ENCODE measurements around the gene DUSP14. TPM values are rescaled to one million over a fixed set of nuclear protein-coding genes. Genes with fewer than 3 reads are reported as not detected.
"Not testable (repeated sequence)": the region's sequence is repeated elsewhere in the genome, so short reads cannot be mapped to it uniquely, and the experiment has no call there.

Gene DUSP14
- polyA plus RNA-seq, 1 experiment = 76.7 TPM

DNA sequence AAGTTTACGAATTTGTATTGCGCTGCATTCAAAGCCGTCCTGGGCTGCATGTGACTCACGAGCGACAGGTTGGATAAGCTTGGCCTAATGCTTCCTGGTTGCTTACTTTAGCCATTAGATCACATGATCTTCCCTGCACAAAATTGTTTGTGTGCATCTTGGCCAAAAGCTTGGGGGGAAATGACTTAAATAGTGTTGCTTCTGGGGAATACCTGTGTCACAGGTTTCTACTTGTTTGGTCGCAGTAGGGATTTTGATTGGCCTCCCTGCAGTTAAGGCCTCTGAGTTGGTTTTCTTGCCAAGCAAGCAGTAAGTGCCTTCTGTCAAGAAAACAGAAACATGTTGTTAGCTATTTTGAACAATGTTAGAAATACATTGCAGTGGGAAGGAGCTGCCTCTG, 39.6 kb upstream of the DUSP14 start:
- H3K27me3 ChIP-seq (ENCODE audit: control insufficient read depth, insufficient read depth, low read length) = no peaks in the 10 kb centered on the region
- ChIA-PET CTCF (interaction anchor here (2.6 kb wide), 1 partner anchor 12 kb away, joined by 12 read pairs; no protein-coding TSS in a partner anchor), POLR2A (no interaction called here)
- no peak overlapping the region for H3K4me3 ChIP-seq (ENCODE audit: low read depth, low read length)
- no peak for DNase-seq (ENCODE audit: low read depth, low spot score)
- no peak overlapping the region for H3K27ac ChIP-seq (ENCODE audit: low read depth, low read length)
- no peak for TF ChIP-seq CTCF (IDR thresholded peaks at IDR 0.05; ENCODE audit: low read depth, low read length)
- no peaks in the 10 kb centered on the region for H3K9me3 ChIP-seq (ENCODE audit: control insufficient read depth, insufficient read depth, low read length)

DNA sequence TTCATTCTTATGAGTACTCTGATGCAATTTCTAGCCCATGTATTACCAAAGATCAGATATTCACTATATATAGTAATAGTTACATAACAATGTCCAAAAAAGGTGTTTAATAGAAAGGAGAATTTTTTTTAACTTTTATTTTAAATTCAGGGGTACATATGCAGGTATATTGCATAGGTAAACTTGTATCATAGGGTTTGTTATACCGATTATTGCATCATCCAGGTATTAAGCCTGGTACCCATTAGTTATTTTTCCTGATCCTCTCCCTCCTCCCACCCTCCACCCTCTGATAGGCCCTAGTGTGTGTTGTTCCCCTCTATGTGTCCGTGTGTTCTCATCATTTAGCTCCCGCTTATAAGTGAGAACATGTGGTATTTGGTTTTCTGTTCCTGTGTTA, 31.9 kb upstream of the DUSP14 start:
- POLR2A ChIA-PET; H3K27me3 ChIP-seq (ENCODE audit: control insufficient read depth, insufficient read depth, low read length); H3K4me3 ChIP-seq (ENCODE audit: low read depth, low read length); H3K27ac ChIP-seq (ENCODE audit: low read depth, low read length); DNase-seq (ENCODE audit: low read depth, low spot score); H3K9me3 ChIP-seq (ENCODE audit: control insufficient read depth, insufficient read depth, low read length): not testable (repeated sequence)
- CTCF ChIA-PET = interaction anchor here (0.6 to 1.0 kb wide), 2 partner anchors 25 to 359 kb away, joined by 3 to 4 read pairs; no protein-coding TSS in a partner anchor

DNA sequence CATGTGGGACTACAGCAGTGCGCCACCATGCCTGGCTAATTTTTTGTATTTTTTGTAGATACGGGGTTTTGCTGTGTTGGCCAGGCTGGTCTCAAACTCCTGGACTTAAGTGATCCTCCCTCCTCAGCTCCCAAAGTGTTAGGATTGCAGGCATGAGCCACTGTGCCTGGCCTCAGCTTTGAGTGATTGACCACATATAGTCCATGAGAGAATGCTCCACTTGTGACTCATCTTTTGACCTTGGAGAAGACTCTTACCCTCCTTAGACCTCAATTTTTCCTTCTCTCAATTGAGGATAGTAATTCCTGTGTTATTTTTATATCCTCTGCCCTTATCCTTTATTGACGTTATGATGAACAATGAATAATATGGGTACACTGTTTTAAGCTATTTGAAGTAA, 30.9 kb upstream of the DUSP14 start:
- H3K27me3 ChIP-seq (ENCODE audit: control insufficient read depth, insufficient read depth, low read length) = no peaks in the 10 kb centered on the region
- no peaks in the 10 kb centered on the region for H3K9me3 ChIP-seq (ENCODE audit: control insufficient read depth, insufficient read depth, low read length)
- peak; percentile 23 for DNase-seq (ENCODE audit: low read depth, low spot score)
- no peak for TF ChIP-seq CTCF (IDR thresholded peaks at IDR 0.05; ENCODE audit: low read depth, low read length)
- no peak overlapping the region for H3K4me3 ChIP-seq (ENCODE audit: low read depth, low read length)
- CTCF ChIA-PET = interaction anchor here (0.7 to 1.0 kb wide), 2 partner anchors 150 to 358 kb away, joined by 3 to 6 read pairs; partner anchors contain the start of gene SYNRG
- POLR2A ChIA-PET = interaction anchor here (0.7 kb wide), 2 partner anchors 14 to 180 kb away, joined by 3 read pairs; no protein-coding TSS in a partner anchor
- no peak overlapping the region for H3K27ac ChIP-seq (ENCODE audit: low read depth, low read length)

DNA sequence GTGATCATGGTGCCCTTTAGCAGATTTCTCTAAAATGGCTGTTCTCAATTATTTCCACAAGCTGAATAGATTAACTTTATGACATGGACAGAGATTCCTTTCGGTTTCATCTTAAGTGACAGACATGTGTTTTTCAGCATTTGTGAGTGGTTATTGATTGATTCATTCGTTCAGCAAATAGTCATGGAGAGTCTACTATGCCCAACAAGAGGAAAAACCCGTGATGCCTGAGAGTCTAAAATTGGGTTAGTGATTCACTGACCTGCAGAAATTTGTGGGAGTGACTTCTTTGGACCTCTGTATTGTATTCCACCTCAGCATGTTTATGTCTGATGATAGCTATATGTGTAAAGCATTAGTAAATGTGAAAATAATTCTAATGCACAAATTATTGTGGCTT, 28.0 kb upstream of the DUSP14 start:
- TF ChIP-seq CTCF (IDR thresholded peaks at IDR 0.05; ENCODE audit: low read depth, low read length) = no peak
- no peaks in the 10 kb centered on the region for H3K27me3 ChIP-seq (ENCODE audit: control insufficient read depth, insufficient read depth, low read length)
- no peak overlapping the region for H3K27ac ChIP-seq (ENCODE audit: low read depth, low read length)
- CTCF ChIA-PET = no interaction called here
- H3K4me3 ChIP-seq (ENCODE audit: low read depth, low read length) = no peak overlapping the region
- DNase-seq (ENCODE audit: low read depth, low spot score) = no peak
- POLR2A ChIA-PET = interaction anchor here (0.6 kb wide), 2 partner anchors 21 kb away, joined by 4 to 5 read pairs; no protein-coding TSS in a partner anchor
- no peaks in the 10 kb centered on the region; the same call in 1 of the 2 replicates for H3K9me3 ChIP-seq (ENCODE audit: control insufficient read depth, insufficient read depth, low read length)

DNA sequence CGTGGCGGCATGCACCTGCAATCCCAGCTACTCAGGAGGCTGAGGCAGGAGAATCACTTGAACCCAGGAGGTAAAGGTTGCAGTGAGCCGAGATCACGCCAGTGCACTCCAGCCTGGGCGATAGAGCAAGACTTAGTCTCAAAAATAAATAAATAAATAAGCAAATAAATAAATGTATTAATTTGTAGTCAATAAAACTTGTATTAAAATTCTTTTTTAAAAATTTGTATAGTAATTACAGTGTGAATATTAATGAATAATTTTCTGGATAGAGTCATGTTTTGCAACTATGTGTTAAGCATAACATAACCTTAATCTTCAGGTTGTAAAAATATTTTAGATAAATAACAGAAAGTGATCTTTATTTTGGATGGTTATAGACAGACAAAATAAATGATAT, 27.2 kb upstream of the DUSP14 start:
- ChIA-PET POLR2A (no interaction called here), CTCF (no interaction called here)
- no peak overlapping the region for H3K4me3 ChIP-seq (ENCODE audit: low read depth, low read length)
- DNase-seq (ENCODE audit: low read depth, low spot score) = no peak
- no peaks in the 10 kb centered on the region; the same call in 1 of the 2 replicates for H3K9me3 ChIP-seq (ENCODE audit: control insufficient read depth, insufficient read depth, low read length)
- H3K27ac ChIP-seq (ENCODE audit: low read depth, low read length) = no peak overlapping the region
- no peak for TF ChIP-seq CTCF (IDR thresholded peaks at IDR 0.05; ENCODE audit: low read depth, low read length)
- no peaks in the 10 kb centered on the region for H3K27me3 ChIP-seq (ENCODE audit: control insufficient read depth, insufficient read depth, low read length)

Measured in AG04450 (cell line).